ENCODE data around the gene PTPRG. TPM values are rescaled to one million over a fixed set of nuclear protein-coding genes. Genes with fewer than 3 reads are reported as not detected.

PTPRG gene
- polyA plus RNA-seq, 3 donors, result not detected

DNA sequence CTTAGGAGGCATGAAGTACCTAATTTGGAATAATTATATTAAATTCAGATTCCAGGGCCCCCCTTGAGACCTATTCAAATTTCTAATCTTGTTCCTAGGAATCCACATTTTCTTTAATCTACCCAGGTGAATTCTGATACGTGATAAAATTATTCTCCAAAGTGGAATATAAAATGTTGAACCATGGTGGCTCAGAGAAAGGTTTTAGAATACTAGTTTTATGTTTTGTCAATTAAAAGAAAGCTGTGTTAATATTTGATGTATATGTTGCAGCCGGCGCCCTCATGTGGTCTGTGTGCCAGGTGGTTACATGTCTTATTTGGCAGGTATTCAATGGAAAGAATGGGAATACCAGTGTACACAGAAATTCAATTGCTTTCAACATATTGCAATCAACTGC lies 490.1 kb downstream of the PTPRG start:
- Histone ChIP-seq H3K27me3 (ENCODE audit: control insufficient read depth in 2 of 2, insufficient read depth in 2 of 2, low read length in 2 of 2) (no peaks in the 10 kb centered on the region), H3K4me2 (replicated peaks; ENCODE audit: extremely low read depth, low read length, poor library complexity, severe bottlenecking) (no peak overlapping the region), H4K20me1 (ENCODE audit: insufficient read depth, low read length) (no peaks in the 10 kb centered on the region), H3K9me3 (replicated peaks in 1 of 2; ENCODE audit: control insufficient read depth in 1 of 2, insufficient read depth in 1 of 2, low read length in 2 of 2) (no peaks in the 10 kb centered on the region), H3K79me2 (ENCODE audit: insufficient read depth, low read length) (no peaks in the 10 kb centered on the region), H3K36me3 (replicated peaks in 1 of 2; ENCODE audit: control insufficient read depth in 1 of 2, insufficient read depth in 2 of 2, low read length in 2 of 2) (no peaks in the 10 kb centered on the region), H2AFZ (ENCODE audit: insufficient read depth, low read depth, low read length, poor library complexity, severe bottlenecking) (no peak overlapping the region), H3K4me3 (replicated peaks in 1 of 3; ENCODE audit: low read depth in 2 of 3, low read length in 3 of 3) (no peak overlapping the region), H3K27ac (ENCODE audit: low read depth in 1 of 2, low read length in 2 of 2) (no peak overlapping the region), H3K4me1 (ENCODE audit: control insufficient read depth in 1 of 2, insufficient read depth in 2 of 2, low read length in 2 of 2) (no peaks in the 10 kb centered on the region), H3K9ac (ENCODE audit: insufficient read depth, low read length, poor library complexity, severe bottlenecking) (no peak overlapping the region)
- Mint-ChIP-seq H3K27me3 (ENCODE audit: low read depth in 3 of 3) (no peaks in the 10 kb centered on the region), H3K27ac (no peak overlapping the region), H3K36me3 (no peaks in the 10 kb centered on the region), H3K4me3 (no peak overlapping the region), H3K9me3 (peaks cover 0 to 3% (median 0%) of the 10 kb centered on the region in 7 donors), H3K4me1 (no peaks in the 10 kb centered on the region)
- intact Hi-C loops (cut with micrococcal nuclease), result no loop called here
- no peak for DNase-seq
- WGBS (ENCODE audit: insufficient coverage), result no CpG with 5 or more reads among the region's 3 CpGs
- no peak for TF ChIP-seq CTCF (IDR thresholded peaks at IDR 0.05)

DNA sequence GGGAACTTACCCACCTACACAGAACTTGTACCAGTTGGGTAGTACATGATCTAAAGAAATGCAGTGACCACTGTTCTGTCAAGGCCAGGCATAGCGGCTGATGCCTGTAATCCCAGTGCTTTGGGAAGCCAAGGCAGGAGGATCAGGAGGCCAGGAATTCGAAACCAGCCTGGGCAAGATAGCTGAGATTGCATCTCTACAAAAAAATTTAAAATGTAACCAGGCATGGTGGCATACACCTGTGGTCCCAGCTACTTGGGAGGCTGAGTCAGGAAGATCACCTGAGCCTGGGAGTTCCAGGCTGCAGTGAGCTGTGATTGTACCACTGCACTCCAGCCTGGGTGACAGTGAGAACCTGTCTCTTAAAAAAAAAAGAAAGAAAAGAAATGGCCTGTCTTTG lies 491.0 kb downstream of the PTPRG start:
- TF ChIP-seq CTCF (IDR thresholded peaks at IDR 0.05), result no peak
- intact Hi-C loops (cut with micrococcal nuclease), result no loop called here
- Histone ChIP-seq H3K4me2 (replicated peaks; ENCODE audit: extremely low read depth, low read length, poor library complexity, severe bottlenecking) (no peak overlapping the region), H3K4me1 (ENCODE audit: control insufficient read depth in 1 of 2, insufficient read depth in 2 of 2, low read length in 2 of 2) (no peaks in the 10 kb centered on the region), H3K9ac (ENCODE audit: insufficient read depth, low read length, poor library complexity, severe bottlenecking) (no peak overlapping the region), H3K36me3 (replicated peaks in 1 of 2; ENCODE audit: control insufficient read depth in 1 of 2, insufficient read depth in 2 of 2, low read length in 2 of 2) (no peaks in the 10 kb centered on the region), H3K4me3 (replicated peaks in 1 of 3; ENCODE audit: low read depth in 2 of 3, low read length in 3 of 3) (no peak overlapping the region), H3K27ac (ENCODE audit: low read depth in 1 of 2, low read length in 2 of 2) (no peak overlapping the region), H4K20me1 (ENCODE audit: insufficient read depth, low read length) (no peaks in the 10 kb centered on the region), H2AFZ (ENCODE audit: insufficient read depth, low read depth, low read length, poor library complexity, severe bottlenecking) (no peak overlapping the region), H3K9me3 (replicated peaks in 1 of 2; ENCODE audit: control insufficient read depth in 1 of 2, insufficient read depth in 1 of 2, low read length in 2 of 2) (no peaks in the 10 kb centered on the region), H3K79me2 (ENCODE audit: insufficient read depth, low read length) (no peaks in the 10 kb centered on the region), H3K27me3 (ENCODE audit: control insufficient read depth in 2 of 2, insufficient read depth in 2 of 2, low read length in 2 of 2) (no peaks in the 10 kb centered on the region)
- H3K9me3 Mint-ChIP-seq, result peaks cover 0 to 3% (median 0%) of the 10 kb centered on the region in 7 donors
- no peak overlapping the region for H3K27ac Mint-ChIP-seq
- 85% methylated on average over 2 of the region's 2 CpGs for WGBS (ENCODE audit: insufficient coverage)
- H3K27me3 Mint-ChIP-seq (ENCODE audit: low read depth in 3 of 3), result no peaks in the 10 kb centered on the region
- no peaks in the 10 kb centered on the region for H3K36me3 Mint-ChIP-seq
- H3K4me1 Mint-ChIP-seq, result no peaks in the 10 kb centered on the region
- no peak overlapping the region for H3K4me3 Mint-ChIP-seq
- DNase-seq, result no peak
